Measurements from ENCODE around the gene FCRL3.

DNA sequence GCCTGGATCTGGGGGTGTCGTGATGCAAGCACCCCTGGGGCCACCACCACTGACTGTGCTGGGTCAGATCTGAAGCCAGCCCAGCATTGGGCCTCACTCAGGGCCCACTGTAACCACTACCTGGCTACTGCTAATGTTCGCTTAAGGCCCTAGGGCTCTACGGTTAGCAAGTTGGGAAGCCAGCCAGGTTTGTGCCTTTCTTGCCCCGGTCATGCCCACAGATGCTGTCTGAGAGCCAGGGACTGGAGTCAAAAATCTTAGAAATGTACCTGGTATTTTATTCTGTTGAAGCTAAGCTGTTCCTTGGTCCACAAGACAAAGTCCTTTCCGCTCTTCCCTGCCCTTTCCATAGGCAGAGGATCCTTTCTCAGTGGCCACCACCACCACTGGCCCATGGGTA, 15.2 kb upstream of the FCRL3 start:
- TF ChIP-seq CTCF (conservative IDR thresholded peaks at IDR 0.05; ENCODE audit: low read depth, low read length), result no peak
- TF ChIP-seq EZH2 (IDR thresholded peaks at IDR 0.05; ENCODE audit: low read length, unreplicated experiment), result no peak
